IMR-90 (cell line): ENCODE measurements around the gene IRF4. TPM values are rescaled to one million over a fixed set of nuclear protein-coding genes. Genes with fewer than 3 reads are reported as not detected.

ENCODE experiments used
- ATAC-seq: fragments of 200-7000 bp; cut with Tn5 transposase; 2 replicates; pipeline ENCODE4 v1.9.1; 2020; ENCODE audit warnings: low read depth, mild to moderate bottlenecking, moderate library complexity
- BruUV-seq: library from RNA; stranded (reverse); fragments of 400-500 nt; replicated peaks from 2 replicates; lab custom pipeline; 2021; lab: Mats Ljungman, UMichigan
- CTCF ChIA-PET: fragments of 300-600 bp; formaldehyde crosslinking; extraction: SDS; loops from one replicate; lab custom pipeline; 2021; ENCODE audit warnings: antibody characterized with exemption; lab: Yijun Ruan, JAX
- POLR2A ChIA-PET: fragments of 300-600 bp; sonication (Branson Sonifier 250); formaldehyde crosslinking; loops from one replicate; lab custom pipeline; 2022; ENCODE audit warnings: antibody characterized with exemption; ENCODE audit not compliant: unreplicated experiment; lab: Charles Lee
- DNase-seq: peaks from one replicate; pipeline ENCODE4 v3.0.0; 2013
- H2AFZ ChIP-seq: replicated peaks from 2 replicates; pipeline ENCODE3; 2013; ENCODE audit warnings: low read length, mild to moderate bottlenecking; ENCODE audit not compliant: poor library complexity
- H2AK5ac ChIP-seq: 2 replicates; pipeline ENCODE4 v1.6.1; 2013; ENCODE audit warnings: low read depth, low read length, inconsistent platforms
- H2AK9ac ChIP-seq: replicated peaks from 2 replicates; pipeline ENCODE3; 2013; ENCODE audit warnings: mild to moderate bottlenecking, low read depth, low read length, moderate library complexity; ENCODE audit not compliant: poor library complexity
- H2BK120ac ChIP-seq: 2 replicates; pipeline ENCODE4 v1.6.1; 2013; ENCODE audit warnings: low read depth, low read length, inconsistent platforms
- H2BK15ac ChIP-seq: 3 replicates; pipeline ENCODE4 v1.6.1; 2013; ENCODE audit warnings: low read depth, low read length, inconsistent platforms
- H2BK20ac ChIP-seq: 2 replicates; pipeline ENCODE4 v1.6.1; 2013; ENCODE audit warnings: low read depth, mild to moderate bottlenecking, inconsistent platforms, low read length, moderate library complexity
- H2BK5ac ChIP-seq: 2 replicates; pipeline ENCODE4 v1.6.1; 2013; ENCODE audit warnings: mild to moderate bottlenecking, low read depth, low read length, inconsistent platforms; ENCODE audit not compliant: poor library complexity, severe bottlenecking
- H3K14ac ChIP-seq: replicated peaks from 2 replicates; pipeline ENCODE4 v1.6.1; 2013; ENCODE audit warnings: low read depth, low read length, inconsistent platforms
- H3K18ac ChIP-seq: 2 replicates; pipeline ENCODE4 v1.6.1; 2013; ENCODE audit warnings: low read depth, low read length, control low read depth
- H3K23ac ChIP-seq: 2 replicates; pipeline ENCODE4 v1.6.1; 2013; ENCODE audit warnings: low read depth, low read length, inconsistent platforms
- H3K27ac ChIP-seq: 2 replicates; pipeline ENCODE4 v1.5.1; 2013; ENCODE audit warnings: mild to moderate bottlenecking, control low read depth, low read length; ENCODE audit not compliant: insufficient read depth
- H3K27me3 ChIP-seq: 2 replicates; pipeline ENCODE4 v1.6.1; 2013; ENCODE audit warnings: low read length; ENCODE audit not compliant: control insufficient read depth, insufficient read depth
- H3K36me3 ChIP-seq: 2 replicates; pipeline ENCODE4 v1.6.1; 2013; ENCODE audit warnings: low read length, mixed read lengths; ENCODE audit not compliant: control insufficient read depth, insufficient read depth
- H3K4ac ChIP-seq: 2 replicates; pipeline ENCODE4 v1.6.1; 2013; ENCODE audit warnings: low read depth, low read length, inconsistent platforms
- H3K4me1 ChIP-seq: 2 replicates; pipeline ENCODE4 v1.6.1; 2013; ENCODE audit warnings: low read length, mixed read lengths; ENCODE audit not compliant: control insufficient read depth, insufficient read depth
- H3K4me2 ChIP-seq: 2 replicates; pipeline ENCODE4 v1.6.1; 2013; ENCODE audit warnings: low read depth, mild to moderate bottlenecking, control low read depth, low read length, moderate library complexity
- H3K4me3 ChIP-seq: 2 replicates; pipeline ENCODE4 v1.5.1; 2013; ENCODE audit warnings: low read depth, mild to moderate bottlenecking, control low read depth, low read length, moderate library complexity; ENCODE audit not compliant: insufficient read depth
- H3K56ac ChIP-seq: 2 replicates; pipeline ENCODE4 v1.6.1; 2013; ENCODE audit warnings: low read length, inconsistent platforms; ENCODE audit not compliant: insufficient read depth; ENCODE audit errors: extremely low read depth
- H3K79me1 ChIP-seq, 2 experiments: 2 replicates each; pipeline ENCODE4 v1.6.1; 2013; ENCODE audit warnings: low read length in 2 of 2, inconsistent platforms in 1 of 2, low read depth in 1 of 2
- H3K9ac ChIP-seq: 2 replicates; pipeline ENCODE4 v1.6.1; 2013; ENCODE audit warnings: low read depth, low read length, control low read depth
- H3K9me1 ChIP-seq: 2 replicates; pipeline ENCODE4 v1.6.1; 2013; ENCODE audit warnings: low read length, inconsistent platforms; ENCODE audit not compliant: insufficient read depth
- H3K9me3 ChIP-seq: 2 replicates; pipeline ENCODE4 v1.6.1; 2013; ENCODE audit warnings: low read length; ENCODE audit not compliant: control insufficient read depth, insufficient read depth
- H4K20me1 ChIP-seq: 2 replicates; pipeline ENCODE4 v1.6.1; 2013; ENCODE audit warnings: low read length, inconsistent platforms; ENCODE audit not compliant: insufficient read depth
- H4K5ac ChIP-seq: 2 replicates; pipeline ENCODE4 v1.6.1; 2013; ENCODE audit warnings: mild to moderate bottlenecking, low read depth, low read length, control low read depth
- H4K8ac ChIP-seq, 2 experiments: 2 replicates each; pipeline ENCODE4 v1.6.1; 2013; ENCODE audit warnings: low read depth in 2 of 2, low read length in 2 of 2, control low read depth in 1 of 2, inconsistent platforms in 1 of 2
- H4K91ac ChIP-seq: 2 replicates; pipeline ENCODE4 v1.6.1; 2013; ENCODE audit warnings: low read depth, low read length, inconsistent platforms; ENCODE audit not compliant: insufficient read depth
- BHLHE40 ChIP-seq: fragments of 150-350 bp; IDR thresholded peaks from 2 replicates; pipeline ENCODE4 v1.6.1; 2016; ENCODE audit warnings: mild to moderate bottlenecking, low read depth, low read length
- whole genome bisulfite sequencing, 2 experiments: methylation state at CpG; one replicate each; pipeline versions ENCODE4 v1.1.5 to v1.1.7; 2013; ENCODE audit warnings: missing lambda C conversion rate in 2 of 2; ENCODE audit not compliant: insufficient read length in 1 of 2; ENCODE audit errors: extremely low coverage in 2 of 2; 5-methylcytosine and 5-hydroxymethylcytosine counted together
- dilution Hi-C: fragments of 300-500 bp; cut with HindIII; formaldehyde crosslinking; loops from one replicate; pipeline ENCODE4 v1.14.3; 2018; ENCODE audit warnings: low sequenced_read_pairs; ENCODE audit not compliant: unreplicated experiment
- in situ Hi-C: fragments of 300-500 bp; cut with MboI; formaldehyde crosslinking; loops from 3 replicates; pipeline ENCODE4 v1.14.3; 2019; ENCODE audit warnings: low sequenced_read_pairs, inconsistent platforms, mixed read lengths
- intact Hi-C: fragments of 100-400 bp; cut with micrococcal nuclease; formaldehyde crosslinking; loops from 2 replicates; pipeline ENCODE4 v1.10.0; 2022
- polyA plus RNA-seq, 3 experiments: library from polyadenylated mRNA; depleted of rRNA; stranded (reverse); fragments of >200 nt; gene quantifications; 2 replicates each; pipeline ENCODE4 v1.2.3, GENCODE V29; 2012; ENCODE audit warnings: low replicate concordance in 1 of 3
- total RNA-seq: library from RNA; depleted of rRNA; stranded (reverse); fragments of >200 nt; gene quantifications from 2 replicates; pipeline ENCODE4 v1.2.3, GENCODE V29; 2012

Gene IRF4
- total and polyA plus RNA-seq, 2 of the 4 experiments (the other 2 are of a cell fraction), result not detected

DNA sequence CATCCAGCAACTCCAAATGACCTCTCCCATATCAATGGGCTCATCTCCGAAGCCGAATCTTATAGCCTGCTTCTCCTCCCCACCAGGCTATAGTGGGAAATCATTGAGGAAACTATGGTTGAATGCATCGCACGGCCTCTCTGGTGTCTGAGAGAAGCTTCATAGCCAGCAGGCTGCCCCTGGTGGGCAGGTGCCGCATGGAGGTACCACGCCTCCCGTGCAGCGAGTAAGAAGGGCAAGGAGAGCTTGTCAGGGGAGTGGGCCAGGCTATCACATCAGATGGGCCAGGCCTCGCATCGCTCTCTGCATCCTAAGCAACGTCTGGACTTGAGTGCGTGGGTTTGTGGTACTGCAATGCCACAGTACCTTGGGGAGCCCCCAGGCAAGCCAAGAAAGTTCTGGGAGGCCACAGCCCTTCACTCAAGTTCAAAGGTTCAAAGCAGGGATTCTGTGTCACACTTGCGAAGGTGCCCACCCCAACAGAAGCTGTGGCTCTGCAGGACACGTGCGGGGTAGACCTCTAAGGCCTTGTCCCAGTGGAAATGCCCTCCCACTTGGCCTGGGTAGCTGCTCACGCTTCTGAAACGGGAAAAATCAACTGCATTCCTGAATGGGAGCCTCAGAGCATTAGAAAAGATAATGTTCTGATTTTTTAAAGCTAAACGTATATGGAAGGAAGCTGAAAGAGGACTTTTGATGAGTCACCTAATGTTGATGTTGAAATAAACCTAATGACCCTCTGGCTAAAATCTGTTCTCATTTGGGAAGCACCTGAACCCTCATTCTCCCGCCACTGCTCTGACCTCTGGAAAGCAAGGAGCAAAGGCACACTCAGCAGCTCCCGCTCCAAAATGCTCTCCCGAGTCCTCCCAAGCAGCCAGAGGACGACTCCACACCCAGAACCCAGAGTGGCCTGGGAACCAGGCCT, 8.4 kb upstream of the IRF4 start:
- Histone ChIP-seq H4K8ac (no peak overlapping the region), H3K27me3 (peaks cover 42% of the 10 kb centered on the region), H2AK9ac (no peak overlapping the region), H3K9ac (no peak overlapping the region), H4K20me1 (no peaks in the 10 kb centered on the region), H3K79me1 (no peaks in the 10 kb centered on the region), H2BK5ac (no peak overlapping the region), H3K9me1 (no peaks in the 10 kb centered on the region), H3K9me3 (peaks cover 12% of the 10 kb centered on the region), H3K18ac (no peak overlapping the region), H3K23ac (no peak overlapping the region), H3K4ac (no peak overlapping the region), H3K36me3 (no peaks in the 10 kb centered on the region), H2AFZ (peak overlapping the region; percentile 2), H3K27ac (no peak overlapping the region), H4K91ac (no peak overlapping the region), H2BK15ac (no peak overlapping the region), H3K4me3 (no peak overlapping the region), H3K4me2 (no peak overlapping the region), H2BK120ac (no peak overlapping the region), H3K4me1 (peaks cover 4% of the 10 kb centered on the region; the same call in 1 of the 2 replicates), H2BK20ac (no peak overlapping the region), H4K5ac (no peak overlapping the region), H3K14ac (no peak overlapping the region), H3K56ac (no peak overlapping the region; the same call in 1 of the 2 replicates), H2AK5ac (no peak overlapping the region)
- POLR2A ChIA-PET, result no interaction called here
- 60% methylated on average over 8 of the region's 22 CpGs; no CpG with 5 or more reads in 1 of the 2 experiments for WGBS, 2 experiments
- dilution Hi-C loops, result no loop called here
- in situ Hi-C loops, result no loop called here
- CTCF ChIA-PET, result interaction anchor here (0.8 kb wide), 1 partner anchor 11 kb away, joined by 3 read pairs; no protein-coding TSS in a partner anchor
- no TSS peak for BruUV-seq
- DNase-seq, result no peak
- intact Hi-C loops, result no loop called here
- peak; percentile 24; the same call in 1 of the 2 replicates for ATAC-seq
- no peak for TF ChIP-seq BHLHE40
